Liver (tissue), 9 donors: ENCODE measurements around the gene MMP23B. TPM values are rescaled to one million over a fixed set of nuclear protein-coding genes. Genes with fewer than 3 reads are reported as not detected.
"Not testable (repeated sequence)": the region's sequence is repeated elsewhere in the genome, so short reads cannot be mapped to it uniquely, and the experiment has no call there.

ENCODE experiments used
- DNase-seq: peaks from one replicate; pipeline ENCODE4 v3.0.0-alpha.2; 2017; ENCODE audit warnings: low spot score
- H3K27ac ChIP-seq, 2 donors: one replicate each; pipeline ENCODE4 v1.7.0; 2013; ENCODE audit warnings: inconsistent platforms in 2 of 2, low read length in 2 of 2, control low read depth in 1 of 2, low read depth in 1 of 2, mild to moderate bottlenecking in 1 of 2
- H3K27me3 ChIP-seq, 4 donors: one replicate each; pipeline versions ENCODE4 v1.6.1 to v1.7.0; 2013; ENCODE audit warnings: low read length in 3 of 4, inconsistent platforms in 1 of 4, mild to moderate bottlenecking in 1 of 4, moderate library complexity in 1 of 4; ENCODE audit not compliant: control insufficient read depth in 4 of 4, insufficient read depth in 4 of 4
- H3K36me3 ChIP-seq, 4 donors: one replicate each; pipeline versions ENCODE4 v1.6.1 to v1.7.0; 2013; ENCODE audit warnings: low read length in 3 of 4, mild to moderate bottlenecking in 3 of 4, low read depth in 1 of 4, moderate library complexity in 1 of 4; ENCODE audit not compliant: control insufficient read depth in 4 of 4, insufficient read depth in 3 of 4
- H3K4me1 ChIP-seq, 4 donors: one replicate each; pipeline versions ENCODE4 v1.6.1 to v1.7.0; 2013; ENCODE audit warnings: low read length in 3 of 4, mild to moderate bottlenecking in 3 of 4, moderate library complexity in 1 of 4; ENCODE audit not compliant: control insufficient read depth in 4 of 4, insufficient read depth in 4 of 4
- H3K4me3 ChIP-seq, 3 donors: one replicate each; pipeline versions ENCODE4 v1.6.1 to v1.7.0; 2013; ENCODE audit warnings: low read length in 3 of 3, control low read depth in 1 of 3, low read depth in 1 of 3, mild to moderate bottlenecking in 1 of 3
- H3K9ac ChIP-seq, 2 donors: one replicate each; pipeline ENCODE4 v1.7.0; 2013; ENCODE audit warnings: low read length in 2 of 2, mild to moderate bottlenecking in 2 of 2, moderate library complexity in 2 of 2, control low read depth in 1 of 2, low read depth in 1 of 2
- H3K9me3 ChIP-seq, 4 donors: one replicate each; pipeline versions ENCODE4 v1.6.1 to v1.7.0; 2013; ENCODE audit warnings: low read length in 3 of 4; ENCODE audit not compliant: control insufficient read depth in 4 of 4
- ATF3 ChIP-seq: IDR thresholded peaks from 2 replicates; pipeline ENCODE4 v1.6.1; 2016; ENCODE audit warnings: antibody characterized with exemption
- CTCF ChIP-seq: fragments of 150-350 bp; IDR thresholded peaks from 2 replicates; pipeline ENCODE4 v1.5.1; 2017; ENCODE audit warnings: improper control_type of control experiment, low read depth, low read length; ENCODE audit not compliant: missing input control
- EGR1 ChIP-seq, 2 donors: IDR thresholded peaks; 2 replicates each; pipeline ENCODE4 v1.6.1; 2016 to 2018; ENCODE audit warnings: antibody characterized with exemption in 2 of 2, low read depth in 2 of 2
- FOXA1 ChIP-seq: IDR thresholded peaks from 2 replicates; pipeline ENCODE4 v1.6.1; 2016; ENCODE audit warnings: antibody characterized with exemption
- FOXA2 ChIP-seq: IDR thresholded peaks from 2 replicates; pipeline ENCODE4 v1.6.1; 2016; ENCODE audit warnings: antibody characterized with exemption
- GABPA ChIP-seq, 2 donors: IDR thresholded peaks in 1 of 2; conservative IDR thresholded peaks in 1 of 2; 2 replicates each; pipeline ENCODE4 v1.6.1; 2016; ENCODE audit warnings: antibody characterized with exemption in 2 of 2, mild to moderate bottlenecking in 1 of 2, moderate library complexity in 1 of 2
- HNF4A ChIP-seq, 2 donors: conservative IDR thresholded peaks; 2 replicates each; pipeline ENCODE4 v1.6.1; 2016; ENCODE audit warnings: antibody characterized with exemption in 2 of 2, mild to moderate bottlenecking in 2 of 2
- HNF4G ChIP-seq: IDR thresholded peaks from 2 replicates; pipeline ENCODE4 v1.6.1; 2016; ENCODE audit warnings: antibody characterized with exemption
- JUND ChIP-seq, 2 donors: IDR thresholded peaks; 2 replicates each; pipeline ENCODE4 v1.6.1; 2016; ENCODE audit warnings: antibody characterized with exemption in 2 of 2
- MAX ChIP-seq: IDR thresholded peaks from 2 replicates; pipeline ENCODE4 v1.6.1; 2016; ENCODE audit warnings: antibody characterized with exemption
- NR2F2 ChIP-seq: IDR thresholded peaks from 2 replicates; pipeline ENCODE4 v1.6.1; 2016; ENCODE audit warnings: antibody characterized with exemption
- RAD21 ChIP-seq, 2 donors: IDR thresholded peaks; 2 replicates each; pipeline ENCODE4 v1.6.1; 2016; ENCODE audit warnings: antibody characterized with exemption in 2 of 2, mild to moderate bottlenecking in 2 of 2
- REST ChIP-seq: IDR thresholded peaks from 2 replicates; pipeline ENCODE4 v1.6.1; 2016; ENCODE audit warnings: antibody characterized with exemption, mild to moderate bottlenecking
- RXRA ChIP-seq, 2 donors: IDR thresholded peaks; 2 replicates each; pipeline ENCODE4 v1.6.1; 2017 to 2018; ENCODE audit warnings: antibody characterized with exemption in 2 of 2, mild to moderate bottlenecking in 1 of 2
- SP1 ChIP-seq: IDR thresholded peaks from 2 replicates; pipeline ENCODE4 v1.6.1; 2018; ENCODE audit warnings: antibody characterized with exemption, mild to moderate bottlenecking
- TAF1 ChIP-seq: conservative IDR thresholded peaks from 2 replicates; pipeline ENCODE4 v1.6.1; 2016; ENCODE audit warnings: antibody characterized with exemption, mild to moderate bottlenecking
- YY1 ChIP-seq: IDR thresholded peaks from 2 replicates; pipeline ENCODE4 v1.6.1; 2016; ENCODE audit warnings: antibody characterized with exemption, mild to moderate bottlenecking
- ZBTB33 ChIP-seq: IDR thresholded peaks from 2 replicates; pipeline ENCODE4 v1.6.1; 2016; ENCODE audit warnings: antibody characterized with exemption
- WGBS: extraction: QIAGEN DNeasy Blood & Tissue Kit; methylation state at CpG from one replicate; pipeline ENCODE4 v1.1.7; 2013; 5-methylcytosine and 5-hydroxymethylcytosine counted together
- polyA plus RNA-seq, 2 donors: library from polyadenylated mRNA; stranded (reverse) in 1 of 2; unstranded in 1 of 2; fragments of 200-250 nt in 1 of 2; fragments of >200 nt in 1 of 2; fragmentation: Nextera tagmentation in 1 of 2; extraction: Ambion mirVana in 1 of 2; gene quantifications; one replicate each; pipeline versions ENCODE4 v1.2.1 to v1.2.3, GENCODE V29; 2013 to 2015
- total RNA-seq, 2 donors: library from RNA; depleted of rRNA; stranded (reverse); fragments of >200 nt; gene quantifications; one replicate each; pipeline ENCODE4 v1.2.3, GENCODE V29; 2014
- donor health status: healthy.
- donor health status: healthy.
- donor health status: healthy.
- donor health status: healthy.
- donor health status: healthy.

Gene MMP23B
- total and polyA plus RNA-seq, 4 donors = 0.92 to 4.2 (median 1.5) TPM

GRCh38 chr1:1671365-1672119 is 39.6 kb downstream of the MMP23B start:
- Histone ChIP-seq H3K9me3 (no peaks in the 10 kb centered on the region), H3K4me3 (no peak overlapping the region), H3K4me1 (no peaks in the 10 kb centered on the region), H3K27me3 (no peaks in the 10 kb centered on the region), H3K27ac (no peak overlapping the region), H3K9ac (no peak overlapping the region), H3K36me3 (peaks cover 5 to 35% (median 23%) of the 10 kb centered on the region in 4 donors)
- WGBS = 89% methylated on average over 27 of the region's 27 CpGs
- TF ChIP-seq RAD21 (IDR thresholded peaks at IDR 0.05) (no peak), MAX (no peak)
- no peak for DNase-seq

- Histone ChIP-seq H3K27me3 (no peaks in the 10 kb centered on the region), H3K36me3 (peaks cover 5 to 34% (median 23%) of the 10 kb centered on the region in 4 donors), H3K9ac (no peak overlapping the region), H3K4me1 (no peaks in the 10 kb centered on the region), H3K9me3 (no peaks in the 10 kb centered on the region), H3K27ac (no peak overlapping the region), H3K4me3 (no peak overlapping the region)
- DNase-seq = no peak
- 95% methylated on average over 25 of the region's 25 CpGs for WGBS
- TF ChIP-seq SP1 = no peak
- no peak for TF ChIP-seq JUND (IDR thresholded peaks at IDR 0.05)
- TF ChIP-seq EGR1 (IDR thresholded peaks at IDR 0.05; ENCODE audit: low read depth in 2 of 2) = no peak
- no peak for TF ChIP-seq FOXA2
- TF ChIP-seq FOXA1 = no peak
- no peak for TF ChIP-seq NR2F2
- TF ChIP-seq ZBTB33 = no peak
- TF ChIP-seq RAD21 (IDR thresholded peaks at IDR 0.05) = no peak
- TF ChIP-seq GABPA (IDR thresholded peaks at IDR 0.05 in 1 of 2, conservative IDR thresholded peaks at IDR 0.05 in 1 of 2) = no peak
- TF ChIP-seq HNF4G = no peak
- TF ChIP-seq MAX = no peak
- no peak for TF ChIP-seq ATF3
- no peak for TF ChIP-seq RXRA (IDR thresholded peaks at IDR 0.05)
- TF ChIP-seq TAF1 = no peak
- no peak for TF ChIP-seq YY1
- no peak for TF ChIP-seq HNF4A (conservative IDR thresholded peaks at IDR 0.05)
- no peak for TF ChIP-seq CTCF
- TF ChIP-seq REST = no peak
Measured at GRCh38 chr1:1672181-1672965, 40.4 kb downstream of the MMP23B start.

- Histone ChIP-seq H3K36me3 (peaks cover 5 to 23% (median 17%) of the 10 kb centered on the region in 4 donors), H3K4me1 (peaks cover 6 to 19% (median 14%) of the 10 kb centered on the region in 4 donors)
- not testable (repeated sequence) for H3K4me3 ChIP-seq, H3K27ac ChIP-seq, H3K9me3 ChIP-seq, H3K27me3 ChIP-seq, H3K9ac ChIP-seq, DNase-seq
- 89% methylated on average over 21 of the region's 21 CpGs for WGBS
Measured at GRCh38 chr1:1674806-1675205, 42.8 kb downstream of the MMP23B start.
